ENCODE measurements around the gene CDS1.

CDS1 gene

DNA sequence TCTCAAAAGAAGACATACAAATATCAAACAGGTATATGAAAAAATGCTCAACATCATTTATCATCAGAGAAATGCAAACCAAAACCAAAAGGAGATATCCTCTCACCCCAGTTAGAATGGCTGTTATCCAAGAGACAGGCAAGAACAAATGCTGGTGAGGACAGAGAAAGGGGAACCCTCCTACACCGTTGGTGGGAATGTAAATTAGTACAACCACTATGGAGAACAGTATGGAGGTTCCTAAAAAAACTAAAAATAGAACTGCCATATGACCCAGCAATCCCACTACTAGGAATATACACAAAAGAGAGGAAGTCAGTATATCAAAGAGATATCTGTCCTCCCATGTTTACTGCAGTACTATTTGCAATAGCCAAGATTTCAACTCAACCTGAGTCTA, 83.5 kb downstream of the CDS1 start:
- H3K4me3 ChIP-seq (ENCODE audit: low read length): no peak overlapping the region
- DNase-seq (ENCODE audit: low read depth): no peak
- TF ChIP-seq, protein P1, sequence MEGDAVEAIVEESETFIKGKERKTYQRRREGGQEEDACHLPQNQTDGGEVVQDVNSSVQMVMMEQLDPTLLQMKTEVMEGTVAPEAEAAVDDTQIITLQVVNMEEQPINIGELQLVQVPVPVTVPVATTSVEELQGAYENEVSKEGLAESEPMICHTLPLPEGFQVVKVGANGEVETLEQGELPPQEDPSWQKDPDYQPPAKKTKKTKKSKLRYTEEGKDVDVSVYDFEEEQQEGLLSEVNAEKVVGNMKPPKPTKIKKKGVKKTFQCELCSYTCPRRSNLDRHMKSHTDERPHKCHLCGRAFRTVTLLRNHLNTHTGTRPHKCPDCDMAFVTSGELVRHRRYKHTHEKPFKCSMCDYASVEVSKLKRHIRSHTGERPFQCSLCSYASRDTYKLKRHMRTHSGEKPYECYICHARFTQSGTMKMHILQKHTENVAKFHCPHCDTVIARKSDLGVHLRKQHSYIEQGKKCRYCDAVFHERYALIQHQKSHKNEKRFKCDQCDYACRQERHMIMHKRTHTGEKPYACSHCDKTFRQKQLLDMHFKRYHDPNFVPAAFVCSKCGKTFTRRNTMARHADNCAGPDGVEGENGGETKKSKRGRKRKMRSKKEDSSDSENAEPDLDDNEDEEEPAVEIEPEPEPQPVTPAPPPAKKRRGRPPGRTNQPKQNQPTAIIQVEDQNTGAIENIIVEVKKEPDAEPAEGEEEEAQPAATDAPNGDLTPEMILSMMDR (conservative IDR thresholded peaks at IDR 0.05; ENCODE audit: low read depth, low read length): no peak

- TF ChIP-seq, protein P1 (conservative IDR thresholded peaks at IDR 0.05; ENCODE audit: low read depth, low read length): no peak
- H3K4me3 ChIP-seq (ENCODE audit: low read length): no peak overlapping the region
- no peak for DNase-seq (ENCODE audit: low read depth)
Measured at GRCh38 chr4:84669201-84669600, 86.3 kb downstream of the CDS1 start.

GRCh38 chr4:84672177-84672576, 89.2 kb downstream of the CDS1 start:
- TF ChIP-seq, protein P1 (conservative IDR thresholded peaks at IDR 0.05; ENCODE audit: low read depth, low read length): no peak
- DNase-seq (ENCODE audit: low read depth): no peak
- no peak overlapping the region for H3K4me3 ChIP-seq (ENCODE audit: low read length)

- no peak overlapping the region for H3K4me3 ChIP-seq (ENCODE audit: low read length)
- DNase-seq (ENCODE audit: low read depth): peak; percentile 62
- TF ChIP-seq, protein P1 (conservative IDR thresholded peaks at IDR 0.05; ENCODE audit: low read depth, low read length): no peak
Measured at GRCh38 chr4:84673475-84674240, 90.7 kb downstream of the CDS1 start.

- H3K4me3 ChIP-seq (ENCODE audit: low read length): no peak overlapping the region
- TF ChIP-seq, protein P1 (conservative IDR thresholded peaks at IDR 0.05; ENCODE audit: low read depth, low read length): no peak
- no peak for DNase-seq (ENCODE audit: low read depth)
Measured at GRCh38 chr4:84677093-84677492, 94.2 kb downstream of the CDS1 start.

DNA sequence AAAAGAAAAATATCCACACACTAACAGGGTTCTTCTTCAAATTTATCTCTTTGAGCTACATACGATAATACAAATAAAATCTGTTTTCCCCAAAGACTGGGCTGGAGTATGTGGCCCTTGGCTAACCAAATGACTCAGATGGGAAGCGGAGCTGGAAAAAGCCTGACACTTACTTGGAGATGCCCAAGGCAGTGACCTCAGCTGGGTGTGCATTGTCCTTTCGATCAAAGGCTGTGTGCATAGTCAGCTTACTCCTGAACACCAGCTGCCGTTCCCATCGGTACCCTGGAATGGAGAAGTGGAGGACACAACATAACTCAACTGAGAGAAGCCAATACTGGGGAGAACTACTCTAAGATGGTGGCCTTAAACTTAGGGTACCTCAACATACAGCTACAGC, 95.1 kb downstream of the CDS1 start:
- H3K4me3 ChIP-seq (ENCODE audit: low read length): no peak overlapping the region
- TF ChIP-seq, protein P1 (conservative IDR thresholded peaks at IDR 0.05; ENCODE audit: low read depth, low read length): no peak
- no peak for DNase-seq (ENCODE audit: low read depth)
